CD14-positive monocyte (primary cell): ENCODE measurements around the gene PRDM5. TPM values are rescaled to one million over a fixed set of nuclear protein-coding genes. Genes with fewer than 3 reads are reported as not detected.

Source experiments
- DNase-seq, 3 donors: peaks; one replicate each; pipeline ENCODE4 v3.0.0-alpha.2; 2011 to 2022
- H2AFZ ChIP-seq: 2 replicates; pipeline ENCODE4 v1.6.0; 2012; ENCODE audit warnings: mild to moderate bottlenecking, low read depth, low read length, inconsistent platforms; ENCODE audit not compliant: insufficient read depth, poor library complexity, severe bottlenecking
- H3K27ac ChIP-seq, 2 donors: 1 replicate in 1 of 2; 2 replicates in 1 of 2; pipeline ENCODE4 v1.5.1; 2012 to 2013; ENCODE audit warnings: low read length in 2 of 2, control low read depth in 1 of 2, inconsistent platforms in 1 of 2, low read depth in 1 of 2, mild to moderate bottlenecking in 1 of 2
- H3K27me3 ChIP-seq, 2 donors: one replicate each; pipeline versions ENCODE4 v1.6.0 to v1.6.1; 2011 to 2013; ENCODE audit warnings: low read length in 2 of 2; ENCODE audit not compliant: control insufficient read depth in 2 of 2, insufficient read depth in 2 of 2
- H3K36me3 ChIP-seq, 2 donors: replicated peaks in 1 of 2; 1 replicate in 1 of 2; 2 replicates in 1 of 2; pipeline versions ENCODE4 v1.5.1 to v1.6.1; 2012 to 2013; ENCODE audit warnings: low read length in 2 of 2, control low read depth in 1 of 2, inconsistent platforms in 1 of 2, mild to moderate bottlenecking in 1 of 2; ENCODE audit not compliant: insufficient read depth in 2 of 2, control insufficient read depth in 1 of 2
- H3K4me1 ChIP-seq, 2 donors: 1 replicate in 1 of 2; 2 replicates in 1 of 2; pipeline versions ENCODE4 v1.5.1 to v1.6.1; 2012 to 2013; ENCODE audit warnings: low read length in 2 of 2, control low read depth in 1 of 2, inconsistent platforms in 1 of 2, mild to moderate bottlenecking in 1 of 2, moderate library complexity in 1 of 2; ENCODE audit not compliant: insufficient read depth in 2 of 2, control insufficient read depth in 1 of 2
- H3K4me2 ChIP-seq: replicated peaks from 2 replicates; pipeline ENCODE3; 2012; ENCODE audit warnings: low read length, moderate library complexity, mild to moderate bottlenecking; ENCODE audit not compliant: poor library complexity, severe bottlenecking; ENCODE audit errors: extremely low read depth
- H3K4me3 ChIP-seq, 3 experiments: fragments of 200-600 bp in 1 of 3; sonication (generic) in 1 of 3; replicated peaks in 1 of 3; 1 replicate in 2 of 3; 2 replicates in 1 of 3; pipeline ENCODE4 v1.5.1; 2011 to 2013; ENCODE audit warnings: low read length in 3 of 3, mild to moderate bottlenecking in 3 of 3, control low read depth in 2 of 3, low read depth in 2 of 3, inconsistent platforms in 1 of 3, moderate library complexity in 1 of 3
- H3K79me2 ChIP-seq: 2 replicates; pipeline ENCODE4 v1.6.0; 2012; ENCODE audit warnings: mild to moderate bottlenecking, control low read depth, inconsistent platforms, low read length, moderate library complexity; ENCODE audit not compliant: insufficient read depth
- H3K9ac ChIP-seq: 2 replicates; pipeline ENCODE4 v1.6.0; 2017; ENCODE audit warnings: low read length, mild to moderate bottlenecking; ENCODE audit not compliant: insufficient read depth, poor library complexity, severe bottlenecking
- H3K9me3 ChIP-seq, 2 donors: replicated peaks in 1 of 2; 1 replicate in 1 of 2; 2 replicates in 1 of 2; pipeline versions ENCODE4 v1.5.1 to v1.6.1; 2012 to 2013; ENCODE audit warnings: low read length in 2 of 2, control low read depth in 1 of 2; ENCODE audit not compliant: control insufficient read depth in 1 of 2, insufficient read depth in 1 of 2
- H4K20me1 ChIP-seq: 2 replicates; pipeline ENCODE4 v1.6.0; 2012; ENCODE audit warnings: mild to moderate bottlenecking, low read length, control low read depth, moderate library complexity; ENCODE audit not compliant: insufficient read depth
- H3K27ac Mint-ChIP-seq, 7 donors: one replicate each; pipeline ENCODE4 v1.8.0; 2020; ENCODE audit warnings: mild to moderate bottlenecking in 7 of 7, mixed read lengths in 7 of 7, moderate library complexity in 6 of 7, inconsistent platforms in 2 of 7
- H3K27me3 Mint-ChIP-seq, 3 donors: one replicate each; pipeline ENCODE4 v1.8.0; 2021 to 2022; ENCODE audit warnings: low read depth in 3 of 3, mild to moderate bottlenecking in 3 of 3, mixed read lengths in 3 of 3, moderate library complexity in 3 of 3, inconsistent platforms in 1 of 3
- H3K36me3 Mint-ChIP-seq, 2 donors: one replicate each; pipeline ENCODE4 v1.8.0; 2020; ENCODE audit warnings: mixed read lengths in 2 of 2, inconsistent platforms in 1 of 2, mild to moderate bottlenecking in 1 of 2
- H3K4me1 Mint-ChIP-seq: one replicate; pipeline ENCODE4 v1.8.0; 2020; ENCODE audit warnings: mild to moderate bottlenecking, mixed read lengths
- H3K4me3 Mint-ChIP-seq, 2 donors: one replicate each; pipeline ENCODE4 v1.8.0; 2020; ENCODE audit warnings: mild to moderate bottlenecking in 2 of 2, mixed read lengths in 2 of 2, moderate library complexity in 1 of 2
- H3K9me3 Mint-ChIP-seq, 7 donors: one replicate each; pipeline ENCODE4 v1.8.0; 2020 to 2022; ENCODE audit warnings: mixed read lengths in 7 of 7, mild to moderate bottlenecking in 6 of 7, moderate library complexity in 6 of 7, inconsistent platforms in 2 of 7
- CTCF ChIP-seq: fragments of 200-600 bp; IDR thresholded peaks from one replicate; pipeline ENCODE4 v1.8.0; 2022; ENCODE audit warnings: antibody characterized with exemption, mild to moderate bottlenecking
- WGBS: methylation state at CpG from one replicate; pipeline ENCODE4 v1.1.5; 2013; ENCODE audit warnings: missing lambda C conversion rate; ENCODE audit not compliant: insufficient coverage; 5-methylcytosine and 5-hydroxymethylcytosine counted together
- intact Hi-C, 2 donors: fragments of 100-400 bp; cut with micrococcal nuclease; formaldehyde crosslinking; loops; one replicate each; pipeline versions ENCODE4 v1.15.0 to v1.15.1; 2023
- polyA plus RNA-seq, 3 donors: library from polyadenylated mRNA; depleted of rRNA in 1 of 3; unstranded in 2 of 3; stranded (reverse) in 1 of 3; fragments of 300-500 nt in 2 of 3; fragments of >200 nt in 1 of 3; fragmentation: Illumina TruSeq in 2 of 3; gene quantifications; 1 replicate in 2 of 3; 2 replicates in 1 of 3; pipeline ENCODE4 v1.2.3, GENCODE V29; 2012 to 2021

The PRDM5 gene
- polyA plus RNA-seq, 3 donors: 0.12 to 0.25 (median 0.17) TPM

DNA sequence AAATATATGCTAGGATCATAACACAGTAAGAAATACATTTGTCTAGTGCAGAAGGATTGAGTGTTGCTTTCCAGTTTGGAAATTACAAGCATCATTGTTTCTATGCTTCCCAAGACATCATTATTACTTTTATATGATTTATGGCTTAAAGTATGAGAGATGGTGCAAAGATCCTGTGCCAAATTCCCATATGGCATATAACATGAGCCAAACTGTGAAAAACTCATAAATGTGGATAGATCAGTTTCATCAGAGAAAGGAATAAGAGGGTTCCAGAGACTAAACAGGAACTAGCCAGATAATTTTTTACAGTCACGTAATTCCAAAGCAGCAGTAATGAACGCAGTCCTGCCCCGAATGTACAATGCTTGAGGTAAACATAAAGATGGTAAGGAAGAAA is 126.3 kb downstream of the PRDM5 start:
- Histone ChIP-seq H3K9ac (no peak overlapping the region), H3K4me2 (no peak overlapping the region), H2AFZ (no peak overlapping the region), H3K79me2 (no peaks in the 10 kb centered on the region), H3K36me3 (no peaks in the 10 kb centered on the region), H3K4me1 (no peaks in the 10 kb centered on the region), H3K9me3 (no peaks in the 10 kb centered on the region), H3K27ac (no peak overlapping the region), H3K27me3 (no peaks in the 10 kb centered on the region), H4K20me1 (no peaks in the 10 kb centered on the region), H3K4me3 (no peak overlapping the region)
- no peaks in the 10 kb centered on the region for H3K36me3 Mint-ChIP-seq
- no peak for DNase-seq
- no peak overlapping the region for H3K27ac Mint-ChIP-seq
- H3K9me3 Mint-ChIP-seq: peaks cover 0 to 3% (median 0%) of the 10 kb centered on the region in 7 donors
- WGBS: no CpG with 5 or more reads among the region's 3 CpGs
- no peaks in the 10 kb centered on the region for H3K4me1 Mint-ChIP-seq
- H3K27me3 Mint-ChIP-seq: peaks cover 0 to 1% (median 0%) of the 10 kb centered on the region in 3 donors
- intact Hi-C loops: no loop called here
- TF ChIP-seq CTCF: no peak
- H3K4me3 Mint-ChIP-seq: no peak overlapping the region

GRCh38 chr4:120785202-120785601 is 137.3 kb downstream of the PRDM5 start:
- Histone ChIP-seq H3K4me3 (no peak overlapping the region), H2AFZ (no peak overlapping the region), H3K27ac (no peak overlapping the region), H4K20me1 (no peaks in the 10 kb centered on the region), H3K4me1 (no peaks in the 10 kb centered on the region), H3K9me3 (no peaks in the 10 kb centered on the region), H3K79me2 (no peaks in the 10 kb centered on the region), H3K9ac (no peak overlapping the region), H3K36me3 (no peaks in the 10 kb centered on the region), H3K27me3 (no peaks in the 10 kb centered on the region), H3K4me2 (no peak overlapping the region)
- peaks cover 2% of the 10 kb centered on the region for H3K4me1 Mint-ChIP-seq
- WGBS: no CpG with 5 or more reads among the region's 2 CpGs
- DNase-seq: no peak
- no peaks in the 10 kb centered on the region for H3K27me3 Mint-ChIP-seq
- TF ChIP-seq CTCF: no peak
- intact Hi-C loops: no loop called here
- no peaks in the 10 kb centered on the region for H3K36me3 Mint-ChIP-seq
- no peak overlapping the region for H3K4me3 Mint-ChIP-seq
- peaks cover 0 to 1% (median 0%) of the 10 kb centered on the region in 7 donors for H3K9me3 Mint-ChIP-seq
- no peak overlapping the region for H3K27ac Mint-ChIP-seq
